Hepatocyte (in vitro differentiated cells): ENCODE results near the gene ABCF2.

Source experiments
- CTCF ChIP-seq: fragments of 200-600 bp; sonication (generic); IDR thresholded peaks from 2 replicates; pipeline ENCODE4 v1.5.1; 2016; ENCODE audit warnings: antibody characterized with exemption, mild to moderate bottlenecking; ENCODE audit not compliant: poor library complexity
- EZH2 ChIP-seq: fragments of 200-600 bp; sonication (generic); IDR thresholded peaks from 2 replicates; pipeline ENCODE4 v1.6.1; 2016; ENCODE audit warnings: antibody characterized with exemption, mild to moderate bottlenecking, borderline replicate concordance
- EZH2phosphoT487 ChIP-seq: fragments of 200-600 bp; sonication (generic); IDR thresholded peaks from one replicate; pipeline ENCODE4 v1.6.1; 2018; ENCODE audit warnings: antibody characterized with exemption, mild to moderate bottlenecking, low read depth, moderate library complexity; ENCODE audit not compliant: unreplicated experiment, severe bottlenecking

DNA sequence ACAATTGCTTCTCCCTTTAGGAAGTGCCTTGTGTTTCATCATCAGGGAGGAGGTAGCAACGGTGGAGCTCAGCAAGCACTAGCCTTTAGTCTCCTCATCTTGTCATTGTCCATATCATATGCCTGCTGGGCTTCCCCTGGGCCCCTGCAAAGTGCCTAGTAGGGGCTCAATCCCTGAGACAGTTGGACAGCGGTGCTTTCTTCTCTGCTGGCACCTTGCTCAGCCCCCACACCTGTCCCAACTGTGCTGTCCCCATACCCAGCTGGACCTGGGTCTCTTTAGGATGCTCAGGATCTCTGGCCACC lies 16.0 kb upstream of the ABCF2 start:
- TF ChIP-seq EZH2 (no peak), CTCF (no peak), EZH2phosphoT487 (no peak)
